Lower lobe of right lung (tissue), 2 donors: ENCODE results near the gene ALDH2. TPM values are rescaled to one million over a fixed set of nuclear protein-coding genes. Genes with fewer than 3 reads are reported as not detected.
"Not testable (repeated sequence)": the region's sequence is repeated elsewhere in the genome, so short reads cannot be mapped to it uniquely, and the experiment has no call there.

Experiments used
- ATAC-seq, 2 donors: fragments of 200-7000 bp; cut with Tn5 transposase; one replicate each; pipeline ENCODE4 v1.9.1; 2020 to 2022; ENCODE audit warnings: mild to moderate bottlenecking in 2 of 2, moderate library complexity in 2 of 2
- DNase-seq: peaks from one replicate; pipeline ENCODE4 v3.0.0-alpha.2; 2020
- H3K27ac ChIP-seq: fragments of 200-600 bp; one replicate; pipeline ENCODE4 v1.8.0; 2022
- H3K27me3 ChIP-seq: fragments of 200-600 bp; one replicate; pipeline ENCODE4 v1.8.0; 2022; ENCODE audit warnings: low read depth
- H3K36me3 ChIP-seq: fragments of 200-600 bp; one replicate; pipeline ENCODE4 v1.8.0; 2022; ENCODE audit warnings: mild to moderate bottlenecking
- H3K4me1 ChIP-seq: fragments of 200-600 bp; one replicate; pipeline ENCODE4 v1.8.0; 2022
- H3K4me3 ChIP-seq: fragments of 200-600 bp; one replicate; pipeline ENCODE4 v1.8.0; 2022; ENCODE audit warnings: mild to moderate bottlenecking
- H3K9me3 ChIP-seq: fragments of 200-600 bp; one replicate; pipeline ENCODE4 v1.8.0; 2022
- intact Hi-C: fragments of 100-400 bp; cut with DNase I; formaldehyde crosslinking; loops from one replicate; pipeline ENCODE4 v1.11.0; 2022
- total RNA-seq: library from RNA; stranded (reverse); fragmentation: NEBNext Ultra II Directional; extraction: Animal tissue kit (Norgen Biotek cat#: 25700); gene quantifications from one replicate; pipeline ENCODE4 v1.2.1, GENCODE V29; 2021
- TF ChIP-seq, protein P1 (sequence below): fragments of 200-600 bp; IDR thresholded peaks from one replicate; pipeline ENCODE4 v1.8.0; 2022; ENCODE audit warnings: antibody characterized with exemption, mild to moderate bottlenecking
- donor health status: DM: no; HTN: yes; CAD: no; lungs with severe emphysema.

ALDH2 gene
- total RNA-seq, 1 donor from 2014 or later: 499 TPM

DNA sequence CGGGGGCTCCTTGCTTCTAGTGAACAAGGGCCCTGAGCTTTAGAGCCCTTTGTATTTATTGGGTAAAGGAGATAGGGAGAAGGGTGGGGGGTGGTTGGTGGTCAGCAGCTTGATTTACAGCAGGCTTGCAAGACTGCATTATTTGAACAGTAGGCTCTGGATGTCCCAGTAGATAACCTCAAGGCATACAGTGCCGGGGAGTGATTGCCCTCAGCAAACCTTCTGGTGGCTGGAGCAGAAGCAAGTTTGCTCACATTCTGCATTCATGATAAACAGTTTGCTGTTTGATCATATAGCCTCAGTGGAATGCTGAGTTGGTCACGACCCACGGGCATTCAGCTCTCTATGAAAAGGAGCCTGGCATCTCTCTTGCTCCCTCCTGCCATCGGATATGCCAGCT is 58.8 kb downstream of the ALDH2 start:
- TF ChIP-seq, protein P1, sequence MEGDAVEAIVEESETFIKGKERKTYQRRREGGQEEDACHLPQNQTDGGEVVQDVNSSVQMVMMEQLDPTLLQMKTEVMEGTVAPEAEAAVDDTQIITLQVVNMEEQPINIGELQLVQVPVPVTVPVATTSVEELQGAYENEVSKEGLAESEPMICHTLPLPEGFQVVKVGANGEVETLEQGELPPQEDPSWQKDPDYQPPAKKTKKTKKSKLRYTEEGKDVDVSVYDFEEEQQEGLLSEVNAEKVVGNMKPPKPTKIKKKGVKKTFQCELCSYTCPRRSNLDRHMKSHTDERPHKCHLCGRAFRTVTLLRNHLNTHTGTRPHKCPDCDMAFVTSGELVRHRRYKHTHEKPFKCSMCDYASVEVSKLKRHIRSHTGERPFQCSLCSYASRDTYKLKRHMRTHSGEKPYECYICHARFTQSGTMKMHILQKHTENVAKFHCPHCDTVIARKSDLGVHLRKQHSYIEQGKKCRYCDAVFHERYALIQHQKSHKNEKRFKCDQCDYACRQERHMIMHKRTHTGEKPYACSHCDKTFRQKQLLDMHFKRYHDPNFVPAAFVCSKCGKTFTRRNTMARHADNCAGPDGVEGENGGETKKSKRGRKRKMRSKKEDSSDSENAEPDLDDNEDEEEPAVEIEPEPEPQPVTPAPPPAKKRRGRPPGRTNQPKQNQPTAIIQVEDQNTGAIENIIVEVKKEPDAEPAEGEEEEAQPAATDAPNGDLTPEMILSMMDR: no peak
- Histone ChIP-seq H3K4me1 (peaks cover 10% of the 10 kb centered on the region), H3K9me3 (no peaks in the 10 kb centered on the region), H3K4me3 (no peak overlapping the region), H3K36me3 (no peaks in the 10 kb centered on the region), H3K27me3 (no peaks in the 10 kb centered on the region), H3K27ac (no peak overlapping the region)
- no peak for ATAC-seq
- intact Hi-C loops: no loop called here
- no peak for DNase-seq

DNA sequence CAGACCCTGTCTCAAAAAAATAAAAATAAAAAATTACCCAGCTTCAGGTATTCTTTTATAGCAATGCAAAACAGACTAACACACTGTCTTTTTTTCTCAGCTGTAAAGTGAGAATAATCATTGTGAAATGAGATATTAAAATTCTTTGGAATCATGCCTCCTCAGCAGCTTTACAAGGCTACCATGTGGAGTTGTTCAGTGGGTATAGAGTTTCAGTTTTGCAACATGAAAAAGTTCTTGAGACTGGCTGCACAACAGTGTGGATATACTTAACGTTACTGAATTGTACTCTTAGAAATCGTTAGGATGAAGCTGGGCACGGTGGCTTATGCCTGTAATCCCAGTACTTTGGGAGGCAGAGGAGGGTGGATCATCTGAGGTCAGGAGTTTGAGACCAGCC is 59.6 kb downstream of the ALDH2 start:
- no peaks in the 10 kb centered on the region for H3K27me3 ChIP-seq
- TF ChIP-seq, protein P1: no peak
- intact Hi-C loops: no loop called here
- H3K36me3 ChIP-seq: no peaks in the 10 kb centered on the region
- no peak for ATAC-seq
- no peak overlapping the region for H3K4me3 ChIP-seq
- no peak for DNase-seq
- H3K4me1 ChIP-seq: peaks cover 10% of the 10 kb centered on the region
- H3K27ac ChIP-seq: no peak overlapping the region
- no peaks in the 10 kb centered on the region for H3K9me3 ChIP-seq

DNA sequence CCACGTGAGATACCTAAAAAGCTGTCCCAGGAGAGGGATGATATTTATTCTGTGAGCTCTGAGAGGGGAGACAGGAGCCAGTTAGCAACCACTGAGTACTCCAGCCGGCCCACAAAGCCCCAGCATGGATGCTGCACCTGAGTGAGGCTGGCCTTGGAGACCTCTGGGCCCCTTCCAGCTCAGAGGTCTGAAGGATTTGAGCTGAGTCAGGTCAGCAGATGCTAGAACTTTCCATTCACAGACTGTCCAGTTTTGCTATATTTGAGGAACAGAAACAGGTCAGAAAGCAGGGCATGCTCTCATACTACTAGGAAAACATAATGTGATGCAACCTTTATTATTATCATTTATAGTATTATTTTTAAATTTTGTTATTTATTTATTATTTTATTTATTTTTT is 60.3 kb downstream of the ALDH2 start:
- Histone ChIP-seq H3K27ac (no peak overlapping the region), H3K36me3 (no peaks in the 10 kb centered on the region), H3K27me3 (no peaks in the 10 kb centered on the region), H3K9me3 (no peaks in the 10 kb centered on the region), H3K4me3 (no peak overlapping the region), H3K4me1 (peaks cover 10% of the 10 kb centered on the region)
- TF ChIP-seq, protein P1: no peak
- intact Hi-C loops: no loop called here
- peak; percentile 55 to 63 for ATAC-seq
- DNase-seq: no peak

DNA sequence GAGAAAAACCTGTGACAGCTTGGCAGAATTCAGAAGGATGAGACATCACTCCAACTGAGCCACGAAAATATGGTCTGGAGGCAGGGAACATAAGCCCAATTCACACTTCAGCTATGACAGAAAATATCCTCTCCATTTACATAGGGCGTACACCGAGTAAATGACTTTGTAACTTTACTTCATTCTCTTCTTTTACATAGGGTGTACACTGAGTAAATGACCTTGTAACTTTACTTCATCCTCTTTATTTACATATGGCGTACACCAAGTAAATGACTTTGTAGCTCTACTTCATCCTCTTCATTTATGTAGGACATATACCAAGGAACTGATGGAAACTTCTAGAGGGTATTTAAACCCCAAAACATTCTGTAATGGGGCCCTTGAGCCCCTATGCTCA is 61.2 kb downstream of the ALDH2 start:
- ATAC-seq: no peak
- intact Hi-C loops: no loop called here
- H3K27me3 ChIP-seq: no peaks in the 10 kb centered on the region
- H3K27ac ChIP-seq: no peak overlapping the region
- peaks cover 10% of the 10 kb centered on the region for H3K4me1 ChIP-seq
- no peaks in the 10 kb centered on the region for H3K36me3 ChIP-seq
- H3K9me3 ChIP-seq: no peaks in the 10 kb centered on the region
- H3K4me3 ChIP-seq: no peak overlapping the region
- no peak for DNase-seq
- TF ChIP-seq, protein P1: no peak

DNA sequence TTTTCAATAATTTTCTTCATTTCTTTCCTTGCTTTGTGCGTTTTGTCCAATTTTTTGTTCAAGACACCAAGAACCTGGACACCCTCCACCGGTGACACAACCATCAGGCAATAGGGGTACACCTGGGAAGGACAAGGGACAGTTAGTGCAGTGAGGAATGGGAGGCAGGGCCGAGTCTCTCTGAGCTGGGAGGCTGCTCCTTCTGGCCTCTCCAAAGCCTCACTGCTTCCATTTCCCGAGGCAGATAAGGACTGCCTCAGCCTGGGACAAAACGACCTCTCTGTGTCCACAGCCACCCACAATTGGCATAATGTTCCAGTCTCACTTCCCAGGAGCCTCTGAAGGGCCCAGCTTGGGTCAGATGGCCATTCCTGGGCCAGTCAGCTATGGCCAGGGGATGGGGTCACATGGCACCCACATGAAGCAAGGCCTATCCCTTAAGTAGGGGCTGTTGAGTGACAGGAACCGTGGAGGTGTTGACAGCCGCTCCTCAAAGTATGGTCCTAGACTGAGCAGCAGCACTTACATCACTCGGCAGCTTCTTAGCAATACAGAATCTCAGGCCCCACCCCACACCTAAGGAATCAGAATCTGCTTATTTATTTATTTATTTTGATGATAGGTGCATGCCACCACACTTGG is 61.7 kb downstream of the ALDH2 start:
- H3K4me3 ChIP-seq: no peak overlapping the region
- no peaks in the 10 kb centered on the region for H3K27me3 ChIP-seq
- ATAC-seq (no peak), DNase-seq (no peak)
- TF ChIP-seq, protein P1: no peak
- H3K9me3 ChIP-seq: no peaks in the 10 kb centered on the region
- peaks cover 6% of the 10 kb centered on the region for H3K4me1 ChIP-seq
- H3K27ac ChIP-seq: no peak overlapping the region
- H3K36me3 ChIP-seq: no peaks in the 10 kb centered on the region
- intact Hi-C loops: no loop called here

DNA sequence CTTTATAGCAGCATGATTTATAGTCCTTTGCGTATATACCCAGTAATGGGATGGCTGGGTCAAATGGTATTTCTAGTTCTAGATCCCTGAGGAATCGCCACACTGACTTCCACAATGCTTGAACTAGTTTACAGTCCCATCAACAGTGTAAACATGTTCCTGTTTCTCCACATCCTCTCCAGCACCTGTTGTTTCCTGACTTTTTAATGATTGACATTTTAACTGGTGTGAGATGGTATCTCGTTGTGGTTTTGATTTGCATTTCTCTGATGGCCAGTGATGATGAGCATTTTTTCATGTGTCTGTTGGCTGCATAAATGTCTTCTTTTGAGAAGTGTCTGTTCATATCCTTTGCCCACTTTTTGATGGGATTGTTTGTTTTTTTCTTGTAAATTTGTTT is 62.9 kb downstream of the ALDH2 start:
- H3K27me3 ChIP-seq, DNase-seq, H3K4me1 ChIP-seq, H3K36me3 ChIP-seq, ATAC-seq, H3K27ac ChIP-seq, intact Hi-C loops, H3K4me3 ChIP-seq, H3K9me3 ChIP-seq: not testable (repeated sequence)

DNA sequence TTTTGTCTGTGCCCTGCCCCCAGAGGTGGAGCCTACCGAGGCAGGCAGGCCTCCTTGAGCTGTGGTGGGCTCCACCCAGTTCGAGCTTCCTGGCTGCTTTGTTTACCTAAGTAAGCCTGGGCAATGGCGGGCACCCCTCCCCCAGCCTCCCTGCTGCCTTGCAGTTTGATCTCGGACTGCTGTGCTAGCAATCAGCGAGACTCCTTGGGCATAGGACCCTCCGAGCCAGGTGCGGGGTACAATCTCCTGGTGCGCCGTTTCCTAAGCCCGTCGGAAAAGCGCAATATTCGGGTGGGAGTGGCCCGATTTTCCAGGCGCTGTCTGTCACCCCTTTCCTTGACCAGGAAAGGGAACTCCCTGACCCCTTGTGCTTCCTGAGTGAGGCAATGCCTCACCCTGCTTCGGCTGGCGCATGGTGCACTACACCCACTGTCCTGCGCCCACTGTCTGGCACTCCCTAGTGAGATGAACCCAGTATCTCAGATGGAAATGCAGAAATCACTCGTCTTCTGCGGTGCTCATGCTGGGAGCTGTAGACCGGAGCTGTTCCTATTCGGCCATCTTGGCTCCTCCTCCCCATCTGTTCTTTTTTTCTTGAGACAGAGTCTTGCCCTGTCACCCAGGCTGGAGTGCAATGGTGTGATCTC is 68.1 kb downstream of the ALDH2 start:
- Histone ChIP-seq H3K4me1 (peaks cover 13% of the 10 kb centered on the region), H3K36me3 (peaks cover 11% of the 10 kb centered on the region), H3K4me3 (peak overlapping the region; percentile 37), H3K27ac (peak overlapping the region; percentile 79)
- DNase-seq (peak; percentile 83), ATAC-seq (peak in 1 of 2 donors; percentile 45)
- H3K9me3 ChIP-seq, intact Hi-C loops, H3K27me3 ChIP-seq: not testable (repeated sequence)

DNA sequence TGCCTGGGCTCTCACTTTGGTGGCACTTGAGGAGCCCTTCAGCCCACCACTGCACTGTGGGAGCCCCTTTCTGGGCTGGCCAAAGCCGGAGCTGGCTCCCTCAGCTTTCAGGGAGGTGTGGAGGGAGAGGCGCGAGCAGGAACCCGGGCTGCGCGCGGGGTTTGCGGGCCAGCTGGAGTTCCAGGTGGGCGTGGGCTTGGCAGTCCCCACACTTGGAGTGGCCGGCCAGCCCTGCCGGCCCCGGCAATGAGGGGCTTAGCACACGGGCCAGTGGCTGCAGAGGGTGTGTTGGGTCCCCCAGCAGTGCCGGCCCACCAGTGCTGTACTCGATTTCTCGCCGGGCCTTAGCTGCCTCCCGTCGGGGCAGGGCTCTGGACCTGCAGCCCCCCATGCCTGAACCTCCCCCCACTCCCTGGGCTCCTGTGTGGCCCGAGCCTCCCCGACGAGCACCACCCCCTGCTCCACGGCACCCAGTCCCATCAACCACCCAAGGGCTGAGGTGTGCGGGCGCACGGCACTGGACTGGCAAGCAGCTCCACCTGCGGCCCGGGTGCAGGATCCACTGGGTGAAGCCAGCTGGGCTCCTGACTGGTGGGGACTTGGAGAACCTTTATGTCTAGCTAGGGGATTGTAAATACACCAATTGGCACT is 68.9 kb downstream of the ALDH2 start:
- H3K9me3 ChIP-seq, ATAC-seq, H3K27me3 ChIP-seq, DNase-seq, intact Hi-C loops: not testable (repeated sequence)
- Histone ChIP-seq H3K27ac (peak overlapping the region; percentile 79), H3K4me1 (peaks cover 20% of the 10 kb centered on the region), H3K4me3 (peak overlapping the region; percentile 37), H3K36me3 (peaks cover 12% of the 10 kb centered on the region)
